ENCODE data around the gene EPHB2.

EPHB2 gene

GRCh38 chr1:22959545-22960360 is 249.1 kb downstream of the EPHB2 start:
- H3K27me3 Mint-ChIP-seq (ENCODE audit: low read depth, poor library complexity), result peaks cover 5% of the 10 kb centered on the region
- H3K27ac Mint-ChIP-seq, result no peak overlapping the region
- H3K36me3 Mint-ChIP-seq (ENCODE audit: low read depth), result no peaks in the 10 kb centered on the region
- no peaks in the 10 kb centered on the region for H3K4me1 Mint-ChIP-seq
- DNase-seq, result no peak
- TF ChIP-seq CTCF (IDR thresholded peaks at IDR 0.05), result no peak
- H3K4me3 Mint-ChIP-seq, result no peak overlapping the region
- no peaks in the 10 kb centered on the region for H3K9me3 Mint-ChIP-seq

DNA sequence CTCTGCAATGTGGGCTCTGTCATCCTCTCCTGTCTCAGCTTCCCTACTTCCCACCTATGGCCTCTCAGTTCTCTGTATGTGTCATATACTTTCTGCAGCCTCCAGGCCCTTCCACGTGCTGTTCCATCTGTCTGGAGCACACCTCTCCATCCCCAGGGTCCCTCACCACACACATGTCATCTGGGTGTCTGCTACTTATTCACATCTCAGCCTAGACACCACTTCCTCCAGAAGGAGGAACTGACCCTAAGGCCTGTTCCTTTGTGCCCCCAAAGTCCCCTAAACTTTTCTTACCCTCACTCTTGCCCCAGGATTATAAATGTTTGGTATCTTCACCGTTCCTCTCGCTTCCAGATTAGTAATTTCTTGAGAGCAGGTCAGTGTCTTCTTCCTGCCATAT is 251.9 kb downstream of the EPHB2 start:
- DNase-seq, result no peak
- Mint-ChIP-seq H3K4me3 (no peak overlapping the region), H3K4me1 (no peaks in the 10 kb centered on the region), H3K36me3 (ENCODE audit: low read depth) (no peaks in the 10 kb centered on the region), H3K9me3 (peaks cover 14% of the 10 kb centered on the region), H3K27ac (no peak overlapping the region), H3K27me3 (ENCODE audit: low read depth, poor library complexity) (peaks cover 18% of the 10 kb centered on the region)
- TF ChIP-seq CTCF (IDR thresholded peaks at IDR 0.05), result no peak

DNA sequence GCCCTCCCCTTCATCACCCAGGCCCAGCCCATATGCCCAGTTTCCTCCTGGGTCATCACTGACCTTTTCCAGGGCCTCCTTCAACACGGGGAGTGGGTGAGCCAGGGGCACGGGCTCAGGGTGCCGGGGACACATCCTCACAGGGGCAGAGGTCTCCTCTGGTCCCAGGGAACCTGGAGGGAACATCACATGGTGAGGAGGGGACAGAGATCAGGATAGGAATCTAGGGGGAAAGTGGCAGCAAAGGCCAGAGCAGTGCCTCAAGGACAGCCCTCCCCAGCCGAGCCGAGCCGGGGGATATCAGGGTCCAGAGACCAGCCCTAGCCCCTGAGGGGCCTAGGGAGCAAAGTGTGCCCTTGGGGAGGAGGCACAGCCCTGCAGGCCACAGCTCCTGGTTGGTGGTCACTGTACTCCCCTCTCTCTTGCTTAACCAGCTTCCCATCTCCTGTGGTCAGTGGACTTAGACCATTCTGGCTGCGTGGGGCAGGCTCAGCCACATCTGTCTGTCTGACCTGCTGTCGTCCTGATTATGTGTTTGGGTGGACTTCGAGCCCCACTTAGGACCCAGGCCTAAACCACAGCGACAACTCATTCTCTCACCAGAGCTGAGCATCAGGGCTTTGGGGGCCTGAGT is 252.5 kb downstream of the EPHB2 start:
- TF ChIP-seq CTCF (IDR thresholded peaks at IDR 0.05), result no peak
- Mint-ChIP-seq H3K27ac (no peak overlapping the region), H3K4me3 (no peak overlapping the region), H3K9me3 (peaks cover 14% of the 10 kb centered on the region), H3K4me1 (no peaks in the 10 kb centered on the region), H3K36me3 (ENCODE audit: low read depth) (no peaks in the 10 kb centered on the region), H3K27me3 (ENCODE audit: low read depth, poor library complexity) (peaks cover 18% of the 10 kb centered on the region)
- no peak for DNase-seq

GRCh38 chr1:22966309-22966708 is 255.7 kb downstream of the EPHB2 start:
- DNase-seq, result no peak
- no peak for TF ChIP-seq CTCF (IDR thresholded peaks at IDR 0.05)
- no peak overlapping the region for H3K4me3 Mint-ChIP-seq
- no peak overlapping the region for H3K27ac Mint-ChIP-seq
- no peaks in the 10 kb centered on the region for H3K36me3 Mint-ChIP-seq (ENCODE audit: low read depth)
- peaks cover 4% of the 10 kb centered on the region for H3K4me1 Mint-ChIP-seq
- H3K9me3 Mint-ChIP-seq, result peaks cover 14% of the 10 kb centered on the region
- peaks cover 29% of the 10 kb centered on the region for H3K27me3 Mint-ChIP-seq (ENCODE audit: low read depth, poor library complexity)

DNA sequence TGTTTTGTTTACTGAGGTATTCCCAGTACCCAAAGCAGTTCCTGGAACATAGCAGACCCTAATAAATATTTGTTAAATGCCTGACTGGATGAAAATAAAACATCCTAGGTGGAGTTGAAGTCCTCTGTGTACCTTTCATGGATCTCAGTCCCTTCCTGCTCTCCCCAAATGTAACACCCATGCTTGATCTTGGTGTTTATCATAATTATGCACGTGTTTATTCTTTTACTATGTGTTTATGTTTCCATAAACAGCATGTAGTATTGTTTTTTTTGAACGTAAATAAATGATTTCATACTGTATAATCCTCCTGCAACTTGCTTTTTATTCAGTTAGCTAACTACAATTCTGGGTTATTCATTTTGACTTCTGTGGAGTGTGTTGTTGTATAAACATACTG is 257.2 kb downstream of the EPHB2 start:
- Mint-ChIP-seq H3K36me3 (ENCODE audit: low read depth) (no peaks in the 10 kb centered on the region), H3K9me3 (peaks cover 14% of the 10 kb centered on the region), H3K4me1 (peaks cover 15% of the 10 kb centered on the region), H3K27ac (no peak overlapping the region), H3K4me3 (no peak overlapping the region), H3K27me3 (ENCODE audit: low read depth, poor library complexity) (peaks cover 27% of the 10 kb centered on the region)
- no peak for DNase-seq
- no peak for TF ChIP-seq CTCF (IDR thresholded peaks at IDR 0.05)

All from nephron progenitor cell (in vitro differentiated cells).